K562 (cell line): ENCODE results near the gene GPR15.

Source experiments
- NFYB ChIP-seq: IDR thresholded peaks from 2 replicates; pipeline ENCODE4 v1.6.1; 2011; ENCODE audit warnings: mild to moderate bottlenecking, moderate library complexity; ENCODE audit not compliant: insufficient read length; ENCODE audit errors: extremely low read depth
- NR1H2 ChIP-seq: sonication (generic); formaldehyde crosslinking; IDR thresholded peaks from 2 replicates; pipeline ENCODE4 v1.4.0; 2020; ENCODE audit warnings: mild to moderate bottlenecking, missing genetic modification reagents
- PTRF ChIP-seq: fragments of 450-650 bp; IDR thresholded peaks from 2 replicates; pipeline ENCODE4 v1.6.1; 2016; ENCODE audit warnings: mild to moderate bottlenecking, missing genetic modification characterization, missing compliant biosample characterization
- TF ChIP-seq, protein P1 (sequence below), 3 experiments: IDR thresholded peaks in 2 of 3; conservative IDR thresholded peaks in 1 of 3; 2 replicates each; pipeline ENCODE4 v1.5.1; 2011 to 2012; ENCODE audit warnings: low read length in 3 of 3, mild to moderate bottlenecking in 3 of 3, control low read depth in 2 of 3, improper control_type of control experiment in 1 of 3, inconsistent platforms in 1 of 3, low read depth in 1 of 3, mixed read lengths in 1 of 3, moderate library complexity in 1 of 3; ENCODE audit not compliant: insufficient read depth in 2 of 3

DNA sequence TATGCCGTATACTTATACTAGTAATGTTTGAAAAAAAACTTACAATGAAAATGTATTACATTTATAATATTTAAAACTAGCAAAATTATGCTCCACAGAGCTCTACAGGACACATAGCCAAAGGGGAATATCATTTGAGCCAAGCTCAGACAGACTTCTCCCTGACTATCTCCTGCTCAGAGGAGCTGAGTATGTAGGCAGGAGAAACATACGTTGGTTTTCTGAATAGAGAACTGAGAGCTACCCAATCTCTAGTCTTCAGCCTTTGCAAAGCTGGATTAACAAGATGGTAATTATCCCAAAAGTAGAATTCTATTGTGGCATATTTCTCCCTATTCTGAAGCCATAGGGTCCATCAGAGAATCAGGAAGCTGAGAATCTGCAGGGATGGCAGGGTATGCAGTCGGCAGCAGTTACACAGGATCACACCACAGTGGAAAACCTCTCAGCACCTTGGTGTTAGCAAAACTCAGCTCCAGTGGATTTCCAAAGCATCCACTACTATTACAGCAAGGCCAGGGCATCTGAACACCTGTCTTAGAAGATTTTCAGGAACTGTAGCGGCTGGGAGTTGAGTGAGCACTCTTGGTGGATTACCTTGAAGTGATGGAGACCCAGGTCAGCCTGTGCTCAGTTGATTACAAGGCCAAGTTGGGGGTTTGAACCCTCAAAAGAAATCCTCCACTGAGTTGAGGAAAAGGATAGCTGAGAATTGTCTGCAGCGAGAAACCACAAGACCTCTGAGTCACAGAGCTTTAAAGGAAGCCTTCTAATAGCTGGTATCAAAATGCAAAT lies 30.1 kb downstream of the GPR15 start:
- TF ChIP-seq NR1H2 (CRISPR knock-in tag) (no peak), NFYB (no peak), PTRF (no peak)
- TF ChIP-seq, protein P1, sequence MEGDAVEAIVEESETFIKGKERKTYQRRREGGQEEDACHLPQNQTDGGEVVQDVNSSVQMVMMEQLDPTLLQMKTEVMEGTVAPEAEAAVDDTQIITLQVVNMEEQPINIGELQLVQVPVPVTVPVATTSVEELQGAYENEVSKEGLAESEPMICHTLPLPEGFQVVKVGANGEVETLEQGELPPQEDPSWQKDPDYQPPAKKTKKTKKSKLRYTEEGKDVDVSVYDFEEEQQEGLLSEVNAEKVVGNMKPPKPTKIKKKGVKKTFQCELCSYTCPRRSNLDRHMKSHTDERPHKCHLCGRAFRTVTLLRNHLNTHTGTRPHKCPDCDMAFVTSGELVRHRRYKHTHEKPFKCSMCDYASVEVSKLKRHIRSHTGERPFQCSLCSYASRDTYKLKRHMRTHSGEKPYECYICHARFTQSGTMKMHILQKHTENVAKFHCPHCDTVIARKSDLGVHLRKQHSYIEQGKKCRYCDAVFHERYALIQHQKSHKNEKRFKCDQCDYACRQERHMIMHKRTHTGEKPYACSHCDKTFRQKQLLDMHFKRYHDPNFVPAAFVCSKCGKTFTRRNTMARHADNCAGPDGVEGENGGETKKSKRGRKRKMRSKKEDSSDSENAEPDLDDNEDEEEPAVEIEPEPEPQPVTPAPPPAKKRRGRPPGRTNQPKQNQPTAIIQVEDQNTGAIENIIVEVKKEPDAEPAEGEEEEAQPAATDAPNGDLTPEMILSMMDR (IDR thresholded peaks at IDR 0.05 in 2 of 3, conservative IDR thresholded peaks at IDR 0.05 in 1 of 3; ENCODE audit: insufficient read depth in 2 of 3, low read depth in 1 of 3, low read length in 3 of 3), result no peak
